CD4-positive, alpha-beta memory T cell (primary cell): ENCODE results near the gene GREM2. TPM values are rescaled to one million over a fixed set of nuclear protein-coding genes. Genes with fewer than 3 reads are reported as not detected.

Source experiments
- CTCF ChIA-PET: fragments of 350-600 bp; sonication (Branson Sonifier 250); formaldehyde crosslinking; loops from one replicate; lab custom pipeline; 2021; ENCODE audit warnings: inconsistent platforms; ENCODE audit not compliant: partially characterized antibody; lab: Charles Lee
- POLR2A ChIA-PET: fragments of 350-600 bp; sonication (Branson Sonifier 250); formaldehyde crosslinking; loops from one replicate; lab custom pipeline; 2021; ENCODE audit not compliant: partially characterized antibody; lab: Charles Lee
- DNase-seq, 5 donors: peaks; one replicate each; pipeline versions ENCODE4 v3.0.0 to v3.0.0-alpha.2; 2020 to 2022; ENCODE audit warnings: mixed read lengths in 1 of 5
- H3K27ac ChIP-seq: one replicate; pipeline ENCODE4 v1.7.0; 2013; ENCODE audit warnings: low read depth, low read length
- H3K27me3 ChIP-seq: 2 replicates; pipeline ENCODE4 v1.7.0; 2013; ENCODE audit warnings: mild to moderate bottlenecking, low read length, moderate library complexity; ENCODE audit not compliant: insufficient read depth
- H3K36me3 ChIP-seq: 2 replicates; pipeline ENCODE4 v1.7.0; 2013; ENCODE audit warnings: mild to moderate bottlenecking, low read length, moderate library complexity; ENCODE audit not compliant: insufficient read depth
- H3K4me1 ChIP-seq: 2 replicates; pipeline ENCODE4 v1.7.0; 2013; ENCODE audit warnings: mild to moderate bottlenecking, low read length, moderate library complexity; ENCODE audit not compliant: insufficient read depth
- H3K4me3 ChIP-seq, 2 donors: one replicate each; pipeline ENCODE4 v1.7.0; 2013; ENCODE audit warnings: low read length in 2 of 2, mild to moderate bottlenecking in 1 of 2
- H3K9me3 ChIP-seq, 2 donors: one replicate each; pipeline ENCODE4 v1.7.0; 2013; ENCODE audit warnings: low read length in 2 of 2, control low read depth in 1 of 2; ENCODE audit not compliant: control insufficient read depth in 1 of 2
- H3K27ac Mint-ChIP-seq, 7 donors: one replicate each; pipeline ENCODE4 v1.8.0; 2020 to 2021; ENCODE audit warnings: mixed read lengths in 7 of 7, mild to moderate bottlenecking in 6 of 7, inconsistent platforms in 3 of 7, moderate library complexity in 3 of 7
- H3K27me3 Mint-ChIP-seq, 2 donors: one replicate each; pipeline ENCODE4 v1.8.0; 2020 to 2021; ENCODE audit warnings: mixed read lengths in 2 of 2
- H3K36me3 Mint-ChIP-seq, 2 donors: one replicate each; pipeline ENCODE4 v1.8.0; 2020 to 2021; ENCODE audit warnings: mixed read lengths in 2 of 2, inconsistent platforms in 1 of 2, mild to moderate bottlenecking in 1 of 2
- H3K4me1 Mint-ChIP-seq, 4 donors: one replicate each; pipeline ENCODE4 v1.8.0; 2020 to 2021; ENCODE audit warnings: mixed read lengths in 4 of 4, mild to moderate bottlenecking in 1 of 4
- H3K4me3 Mint-ChIP-seq, 8 donors: one replicate each; pipeline ENCODE4 v1.8.0; 2020 to 2021; ENCODE audit warnings: mixed read lengths in 8 of 8, mild to moderate bottlenecking in 7 of 8, moderate library complexity in 6 of 8, inconsistent platforms in 3 of 8
- H3K9me3 Mint-ChIP-seq, 8 donors: one replicate each; pipeline ENCODE4 v1.8.0; 2020 to 2021; ENCODE audit warnings: mixed read lengths in 8 of 8, mild to moderate bottlenecking in 5 of 8, inconsistent platforms in 3 of 8, moderate library complexity in 1 of 8
- intact Hi-C: fragments of 100-400 bp; cut with micrococcal nuclease; formaldehyde crosslinking; loops from one replicate; pipeline ENCODE4 v1.15.1; 2023
- polyA plus RNA-seq, 2 donors: library from polyadenylated mRNA; unstranded; fragments of 300-500 nt; fragmentation: Illumina TruSeq; gene quantifications; one replicate each; pipeline ENCODE4 v1.2.3, GENCODE V29; 2021
- total RNA-seq, 2 experiments: library from RNA; stranded (reverse); gene quantifications; one replicate each; pipeline ENCODE4 v1.2.3, GENCODE V29; 2021

Gene GREM2
- total and polyA plus RNA-seq, 4 experiments from 2014 or later = 1.6 to 2.5 (median 1.9) TPM

GRCh38 chr1:240611228-240611618 lies 732 bp downstream of the GREM2 start:
- Histone ChIP-seq H3K27me3 (no peaks in the 10 kb centered on the region), H3K27ac (peak overlapping the region; percentile 72), H3K36me3 (no peaks in the 10 kb centered on the region), H3K4me3 (peak overlapping the region; percentile 77 to 81), H3K9me3 (no peaks in the 10 kb centered on the region), H3K4me1 (peaks cover 45% of the 10 kb centered on the region)
- intact Hi-C loops = loop anchor here (1.0 to 5.0 kb wide), 2 partner anchors 35 to 56 kb away; no protein-coding TSS in a partner anchor
- POLR2A ChIA-PET = no interaction called here
- Mint-ChIP-seq H3K27me3 (peaks cover 0 to 6% of the 10 kb centered on the region in 2 donors), H3K4me1 (peaks cover 22 to 66% (median 45%) of the 10 kb centered on the region in 4 donors), H3K4me3 (peak overlapping the region; percentile 91 to 98 (median 96)), H3K27ac (peak overlapping the region; percentile 90 to 97 (median 94)), H3K36me3 (peaks cover 0 to 11% of the 10 kb centered on the region in 2 donors), H3K9me3 (peaks cover 0 to 2% (median 0%) of the 10 kb centered on the region in 8 donors)
- DNase-seq = peak in 1 of 5 donors; percentile 9
- CTCF ChIA-PET = interaction anchor here (1.0 kb wide), 1 partner anchor 156 kb away, joined by 3 read pairs; no protein-coding TSS in a partner anchor

DNA sequence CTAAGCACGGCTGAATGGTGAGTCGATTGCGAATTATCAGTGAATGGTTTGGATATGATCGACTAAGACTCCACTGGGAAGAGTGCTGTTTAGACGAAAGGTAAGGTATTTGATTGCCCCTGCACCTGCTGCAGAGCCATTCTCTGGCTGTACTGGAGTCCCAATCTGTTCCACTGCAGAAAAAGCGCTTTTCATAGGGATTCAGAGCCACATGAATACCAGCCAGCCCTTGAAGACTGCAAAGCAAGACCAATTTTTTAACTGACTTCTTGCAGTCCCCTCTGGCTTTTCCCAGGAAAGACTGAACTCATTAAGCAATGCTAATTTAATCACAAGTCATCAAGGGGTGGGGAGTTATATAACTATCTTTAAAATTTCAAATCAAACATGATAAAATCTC lies 1.3 kb downstream of the GREM2 start:
- no peaks in the 10 kb centered on the region for H3K9me3 ChIP-seq
- Mint-ChIP-seq H3K27ac (peak overlapping the region in 4 of 7 donors; percentile 12 to 59 (median 38)), H3K27me3 (peaks cover 0 to 6% of the 10 kb centered on the region in 2 donors), H3K4me3 (peak overlapping the region; percentile 14 to 98 (median 94)), H3K4me1 (peaks cover 22 to 66% (median 45%) of the 10 kb centered on the region in 4 donors), H3K9me3 (no peaks in the 10 kb centered on the region), H3K36me3 (peaks cover 0 to 11% of the 10 kb centered on the region in 2 donors)
- no peak overlapping the region for H3K27ac ChIP-seq
- H3K36me3 ChIP-seq = no peaks in the 10 kb centered on the region
- no peaks in the 10 kb centered on the region for H3K27me3 ChIP-seq
- H3K4me3 ChIP-seq = peak overlapping the region in 1 of 2 donors; percentile 4
- H3K4me1 ChIP-seq = peaks cover 45% of the 10 kb centered on the region
- no peak for DNase-seq
- intact Hi-C loops = loop anchor here (1.0 to 5.0 kb wide), 2 partner anchors 34 to 57 kb away; no protein-coding TSS in a partner anchor
- ChIA-PET POLR2A (no interaction called here), CTCF (interaction anchor here (5.0 kb wide), 1 partner anchor 155 kb away, joined by 34 read pairs; no protein-coding TSS in a partner anchor)

- no peaks in the 10 kb centered on the region for H3K27me3 ChIP-seq
- H3K4me1 ChIP-seq = peaks cover 45% of the 10 kb centered on the region
- H3K27ac Mint-ChIP-seq = peak overlapping the region in 1 of 7 donors; percentile 64
- peaks cover 22 to 66% (median 45%) of the 10 kb centered on the region in 4 donors for H3K4me1 Mint-ChIP-seq
- peaks cover 0 to 11% of the 10 kb centered on the region in 2 donors for H3K36me3 Mint-ChIP-seq
- intact Hi-C loops = loop anchor here (5.0 kb wide), 2 partner anchors 58 to 417 kb away; no protein-coding TSS in a partner anchor
- ChIA-PET POLR2A (no interaction called here), CTCF (interaction anchor here (0.6 to 5.0 kb wide), 3 partner anchors 65 to 154 kb away, joined by 3 to 34 read pairs (median 3); no protein-coding TSS in a partner anchor)
- H3K27me3 Mint-ChIP-seq = peaks cover 0 to 6% of the 10 kb centered on the region in 2 donors
- DNase-seq = no peak
- no peaks in the 10 kb centered on the region for H3K9me3 ChIP-seq
- no peak overlapping the region for H3K27ac ChIP-seq
- no peaks in the 10 kb centered on the region for H3K36me3 ChIP-seq
- H3K4me3 ChIP-seq = no peak overlapping the region
- H3K4me3 Mint-ChIP-seq = peak overlapping the region in 6 of 8 donors; percentile 27 to 98 (median 94)
- H3K9me3 Mint-ChIP-seq = no peaks in the 10 kb centered on the region
Observed at GRCh38 chr1:240609527-240610060, 2.4 kb downstream of the GREM2 start.

GRCh38 chr1:240608707-240609106 lies 3.2 kb downstream of the GREM2 start:
- ChIA-PET POLR2A (interaction anchor here (1.1 kb wide), 1 partner anchor 154 kb away, joined by 5 read pairs; no protein-coding TSS in a partner anchor), CTCF (interaction anchor here (0.6 to 5.0 kb wide), 6 partner anchors 33 to 172 kb away, joined by 3 to 34 read pairs (median 3); no protein-coding TSS in a partner anchor)
- Mint-ChIP-seq H3K4me1 (peaks cover 20 to 61% (median 42%) of the 10 kb centered on the region in 4 donors), H3K4me3 (peak overlapping the region in 6 of 8 donors; percentile 33 to 63 (median 58)), H3K9me3 (peaks cover 0 to 2% (median 0%) of the 10 kb centered on the region in 8 donors), H3K27ac (no peak overlapping the region), H3K27me3 (peaks cover 0 to 6% of the 10 kb centered on the region in 2 donors), H3K36me3 (peaks cover 0 to 11% of the 10 kb centered on the region in 2 donors)
- no peaks in the 10 kb centered on the region for H3K36me3 ChIP-seq
- peak in 1 of 5 donors; percentile 17 for DNase-seq
- H3K4me1 ChIP-seq = peaks cover 40% of the 10 kb centered on the region
- H3K9me3 ChIP-seq = no peaks in the 10 kb centered on the region
- no peaks in the 10 kb centered on the region for H3K27me3 ChIP-seq
- intact Hi-C loops = loop anchor here (1.0 to 5.0 kb wide), 3 partner anchors 84 to 416 kb away; no protein-coding TSS in a partner anchor
- no peak overlapping the region for H3K27ac ChIP-seq
- no peak overlapping the region for H3K4me3 ChIP-seq

DNA sequence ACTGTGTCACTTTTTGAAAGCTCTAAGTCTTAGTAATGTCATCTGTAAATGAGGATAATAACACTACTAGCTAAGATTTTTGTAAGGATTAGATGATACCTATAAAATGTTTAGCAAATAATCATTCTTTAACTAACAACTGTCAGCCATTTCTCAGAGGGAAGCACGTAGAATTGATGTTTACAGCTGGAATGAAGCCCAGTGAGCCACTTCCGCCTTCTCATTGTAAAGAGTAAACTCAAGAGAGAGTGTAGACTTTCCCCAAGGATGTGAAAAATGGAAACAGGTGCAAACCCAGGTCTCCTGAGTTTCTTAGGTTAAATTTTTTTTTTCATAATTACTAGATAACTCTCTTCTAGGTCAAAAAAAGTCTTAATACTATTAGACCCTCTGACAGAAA lies 4.9 kb downstream of the GREM2 start:
- Mint-ChIP-seq H3K4me1 (peaks cover 9 to 44% (median 27%) of the 10 kb centered on the region in 4 donors), H3K4me3 (no peak overlapping the region), H3K27me3 (peaks cover 0 to 6% of the 10 kb centered on the region in 2 donors), H3K27ac (no peak overlapping the region), H3K9me3 (peaks cover 0 to 2% (median 0%) of the 10 kb centered on the region in 8 donors), H3K36me3 (peaks cover 0 to 9% of the 10 kb centered on the region in 2 donors)
- no peak overlapping the region for H3K4me3 ChIP-seq
- H3K36me3 ChIP-seq = no peaks in the 10 kb centered on the region
- ChIA-PET POLR2A (no interaction called here), CTCF (interaction anchor here (5.0 kb wide), 1 partner anchor 151 kb away, joined by 34 read pairs; no protein-coding TSS in a partner anchor)
- H3K4me1 ChIP-seq = peaks cover 24% of the 10 kb centered on the region
- no peaks in the 10 kb centered on the region for H3K27me3 ChIP-seq
- DNase-seq = no peak
- no peak overlapping the region for H3K27ac ChIP-seq
- intact Hi-C loops = loop anchor here (5.0 kb wide), 1 partner anchor 415 kb away; no protein-coding TSS in a partner anchor
- no peaks in the 10 kb centered on the region for H3K9me3 ChIP-seq

GRCh38 chr1:240602189-240602588 lies 9.8 kb downstream of the GREM2 start:
- Mint-ChIP-seq H3K4me3 (no peak overlapping the region), H3K36me3 (no peaks in the 10 kb centered on the region)

DNA sequence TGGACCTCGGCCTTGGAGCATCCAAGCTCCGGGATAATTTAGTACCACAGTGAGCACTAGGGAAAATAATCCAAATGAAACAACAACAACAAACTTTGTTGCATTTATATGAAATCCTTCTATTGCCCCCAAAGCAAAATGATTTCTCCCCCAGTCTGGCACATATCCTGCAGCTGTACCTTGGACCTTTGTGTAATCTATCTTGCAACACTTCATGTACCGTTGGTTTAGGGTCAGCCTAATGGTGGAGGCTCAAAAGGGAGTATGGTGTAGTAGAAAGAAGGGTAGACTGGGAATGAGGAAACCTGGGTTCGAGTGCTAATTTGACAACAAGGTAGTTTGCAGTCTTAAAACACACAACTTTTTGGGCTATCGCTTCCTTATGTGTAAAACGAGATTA lies 12.1 kb downstream of the GREM2 start:
- H3K36me3 Mint-ChIP-seq = no peaks in the 10 kb centered on the region
- POLR2A ChIA-PET = no interaction called here
- intact Hi-C loops = no loop called here
- no peak overlapping the region for H3K4me3 Mint-ChIP-seq
- H3K27me3 Mint-ChIP-seq = no peaks in the 10 kb centered on the region
- no peaks in the 10 kb centered on the region for H3K4me1 Mint-ChIP-seq
- H3K27me3 ChIP-seq = no peaks in the 10 kb centered on the region
- DNase-seq = no peak
- CTCF ChIA-PET = interaction anchor here (1.4 kb wide), 1 partner anchor 12 kb away, joined by 3 read pairs; no protein-coding TSS in a partner anchor
- no peak overlapping the region for H3K4me3 ChIP-seq
- H3K9me3 Mint-ChIP-seq = peaks cover 0 to 3% (median 0%) of the 10 kb centered on the region in 8 donors
- no peaks in the 10 kb centered on the region for H3K4me1 ChIP-seq
- no peak overlapping the region for H3K27ac ChIP-seq
- peak overlapping the region in 1 of 7 donors; percentile 53 for H3K27ac Mint-ChIP-seq
- H3K9me3 ChIP-seq = no peaks in the 10 kb centered on the region
- no peaks in the 10 kb centered on the region for H3K36me3 ChIP-seq

More at GRCh38 chr1:240602189-240602588, 9.8 kb downstream of the GREM2 start:
- peaks cover 0 to under 1% (median 0%) of the 10 kb centered on the region in 4 donors for H3K4me1 Mint-ChIP-seq
- Histone ChIP-seq H3K27ac (no peak overlapping the region), H3K9me3 (no peaks in the 10 kb centered on the region), H3K27me3 (no peaks in the 10 kb centered on the region), H3K4me3 (no peak overlapping the region), H3K4me1 (no peaks in the 10 kb centered on the region), H3K36me3 (no peaks in the 10 kb centered on the region)
- peaks cover 0 to 3% (median 0%) of the 10 kb centered on the region in 8 donors for H3K9me3 Mint-ChIP-seq
- no peaks in the 10 kb centered on the region for H3K27me3 Mint-ChIP-seq
- ChIA-PET CTCF (interaction anchor here (0.7 to 4.3 kb wide), 7 partner anchors 11 to 413 kb away, joined by 3 to 35 read pairs (median 3); no protein-coding TSS in a partner anchor), POLR2A (no interaction called here)
- no peak for DNase-seq
- intact Hi-C loops = no loop called here
- H3K27ac Mint-ChIP-seq = no peak overlapping the region
